H9 (cell line): Measurements from ENCODE around the gene ANKZF1. TPM values are rescaled to one million over a fixed set of nuclear protein-coding genes. Genes with fewer than 3 reads are reported as not detected.

Experiments
- DNase-seq: peaks from one replicate; pipeline ENCODE4 v3.0.0-alpha.2; 2017
- H2AFZ ChIP-seq: one replicate; pipeline ENCODE4 v1.6.1; 2013; ENCODE audit warnings: mild to moderate bottlenecking, low read length, control low read depth, moderate library complexity
- H2AK5ac ChIP-seq: 2 replicates; pipeline ENCODE4 v1.6.1; 2013; ENCODE audit warnings: low read length, control low read depth, mixed read lengths; ENCODE audit not compliant: insufficient read length
- H2BK120ac ChIP-seq: one replicate; pipeline ENCODE4 v1.6.1; 2013; ENCODE audit warnings: low read depth, mild to moderate bottlenecking, low read length, control low read depth, inconsistent platforms; ENCODE audit not compliant: poor library complexity, severe bottlenecking
- H2BK12ac ChIP-seq: 2 replicates; pipeline ENCODE4 v1.6.1; 2013; ENCODE audit warnings: low read length, control low read depth, mixed read lengths, low read depth; ENCODE audit not compliant: insufficient read length
- H2BK15ac ChIP-seq: 2 replicates; pipeline ENCODE4 v1.6.1; 2013; ENCODE audit warnings: low read depth, low read length, control low read depth
- H2BK20ac ChIP-seq: one replicate; pipeline ENCODE4 v1.6.1; 2013; ENCODE audit warnings: low read depth, mild to moderate bottlenecking, low read length, control low read depth, inconsistent platforms; ENCODE audit not compliant: poor library complexity, severe bottlenecking
- H2BK5ac ChIP-seq: 2 replicates; pipeline ENCODE4 v1.6.1; 2013; ENCODE audit warnings: low read length, control low read depth, mixed read lengths; ENCODE audit not compliant: insufficient read length
- H3K14ac ChIP-seq: 2 replicates; pipeline ENCODE4 v1.6.1; 2013; ENCODE audit warnings: low read length, control low read depth; ENCODE audit not compliant: insufficient read depth
- H3K18ac ChIP-seq: 2 replicates; pipeline ENCODE4 v1.6.1; 2013; ENCODE audit warnings: low read depth, mild to moderate bottlenecking, mixed read lengths, low read length, control low read depth; ENCODE audit not compliant: insufficient read length
- H3K23ac ChIP-seq: 2 replicates; pipeline ENCODE4 v1.6.1; 2013; ENCODE audit warnings: low read length, control low read depth, mixed read lengths, low read depth; ENCODE audit not compliant: insufficient read length
- H3K23me2 ChIP-seq: 2 replicates; pipeline ENCODE4 v1.6.1; 2013; ENCODE audit warnings: low read depth, mild to moderate bottlenecking, mixed read lengths, low read length, control low read depth; ENCODE audit not compliant: insufficient read length, poor library complexity, severe bottlenecking
- H3K27ac ChIP-seq: 2 replicates; pipeline ENCODE4 v1.5.1; 2013; ENCODE audit warnings: low read length, control low read depth, mixed read lengths, low read depth; ENCODE audit not compliant: insufficient read length
- H3K27me3 ChIP-seq: 2 replicates; pipeline ENCODE4 v1.6.1; 2013; ENCODE audit warnings: low read length, control low read depth, inconsistent platforms; ENCODE audit not compliant: insufficient read depth
- H3K4ac ChIP-seq: 2 replicates; pipeline ENCODE4 v1.6.1; 2013; ENCODE audit warnings: low read depth, mild to moderate bottlenecking, control low read depth, inconsistent platforms, low read length, moderate library complexity
- H3K4me1 ChIP-seq: 2 replicates; pipeline ENCODE4 v1.6.1; 2013; ENCODE audit warnings: low read length, control low read depth, inconsistent platforms; ENCODE audit not compliant: insufficient read depth
- H3K4me2 ChIP-seq: 2 replicates; pipeline ENCODE4 v1.6.1; 2013; ENCODE audit warnings: low read length, control low read depth, mixed read lengths; ENCODE audit not compliant: insufficient read length, insufficient read depth
- H3K56ac ChIP-seq: 2 replicates; pipeline ENCODE4 v1.6.1; 2013; ENCODE audit warnings: low read depth, mild to moderate bottlenecking, mixed read lengths, low read length, control low read depth; ENCODE audit not compliant: insufficient read length
- H3K79me1 ChIP-seq: 2 replicates; pipeline ENCODE4 v1.6.1; 2013; ENCODE audit warnings: low read depth, mild to moderate bottlenecking, moderate library complexity, low read length, control low read depth, inconsistent platforms; ENCODE audit not compliant: insufficient read depth, poor library complexity, severe bottlenecking
- H3K79me2 ChIP-seq: 2 replicates; pipeline ENCODE4 v1.6.1; 2013; ENCODE audit warnings: low read length, control low read depth, inconsistent platforms; ENCODE audit not compliant: insufficient read depth
- H3K9ac ChIP-seq: 2 replicates; pipeline ENCODE4 v1.6.1; 2013; ENCODE audit warnings: low read length, control low read depth, mixed read lengths; ENCODE audit not compliant: insufficient read length; ENCODE audit errors: extremely low read depth
- H3K9me3 ChIP-seq: one replicate; pipeline ENCODE4 v1.6.1; 2013; ENCODE audit warnings: low read depth, low read length, inconsistent platforms; ENCODE audit not compliant: control insufficient read depth
- H3T11ph ChIP-seq: one replicate; pipeline ENCODE4 v1.6.1; 2013; ENCODE audit warnings: mild to moderate bottlenecking, low read length, control low read depth, inconsistent platforms
- H4K20me1 ChIP-seq: one replicate; pipeline ENCODE4 v1.6.1; 2013; ENCODE audit not compliant: control insufficient read depth, insufficient read length, insufficient read depth
- H4K5ac ChIP-seq: 2 replicates; pipeline ENCODE4 v1.6.1; 2013; ENCODE audit warnings: low read depth, mild to moderate bottlenecking, mixed read lengths, low read length, control low read depth; ENCODE audit not compliant: insufficient read length
- H4K8ac ChIP-seq: replicated peaks from 2 replicates; pipeline ENCODE4 v1.6.1; 2013; ENCODE audit warnings: low read length, control low read depth, mixed read lengths, low read depth; ENCODE audit not compliant: insufficient read length
- H4K91ac ChIP-seq: 2 replicates; pipeline ENCODE4 v1.6.1; 2013; ENCODE audit warnings: low read depth, mild to moderate bottlenecking, moderate library complexity, mixed read lengths, low read length, control low read depth; ENCODE audit not compliant: insufficient read length
- H3K27ac Mint-ChIP-seq, 3 experiments: 2 replicates in 2 of 3; 3 replicates in 1 of 3; pipeline ENCODE4 v1.8.0; 2020 to 2021; ENCODE audit warnings: mixed read lengths in 3 of 3, mild to moderate bottlenecking in 1 of 3, moderate library complexity in 1 of 3
- H3K27me3 Mint-ChIP-seq: 2 replicates; pipeline ENCODE4 v1.8.0; 2021; ENCODE audit warnings: low read depth, mild to moderate bottlenecking, moderate library complexity, mixed read lengths
- H3K36me3 Mint-ChIP-seq, 3 experiments: 2 replicates in 2 of 3; 3 replicates in 1 of 3; pipeline ENCODE4 v1.8.0; 2020 to 2021; ENCODE audit warnings: low read depth in 3 of 3, mixed read lengths in 3 of 3; ENCODE audit not compliant: insufficient read depth in 1 of 3
- H3K4me1 Mint-ChIP-seq, 2 experiments: 2 replicates each; pipeline ENCODE4 v1.8.0; 2020; ENCODE audit warnings: mixed read lengths in 2 of 2
- H3K4me3 Mint-ChIP-seq, 2 experiments: 2 replicates in 1 of 2; 3 replicates in 1 of 2; pipeline ENCODE4 v1.8.0; 2020 to 2021; ENCODE audit warnings: mild to moderate bottlenecking in 2 of 2, mixed read lengths in 2 of 2, moderate library complexity in 1 of 2
- H3K9me3 Mint-ChIP-seq, 2 experiments: 2 replicates in 1 of 2; 3 replicates in 1 of 2; pipeline ENCODE4 v1.8.0; 2020; ENCODE audit warnings: mild to moderate bottlenecking in 2 of 2, mixed read lengths in 2 of 2, moderate library complexity in 1 of 2
- CTCF ChIP-seq: fragments of 200-600 bp; sonication (generic); conservative IDR thresholded peaks from 3 replicates; pipeline ENCODE4 v1.8.0; 2021; ENCODE audit warnings: antibody characterized with exemption, mild to moderate bottlenecking
- WGBS: extraction: QIAGEN DNeasy Blood & Tissue Kit; methylation state at CpG from one replicate; pipeline ENCODE4 v1.1.7; 2013; ENCODE audit warnings: missing lambda C conversion rate, low lambda C conversion rate, mixed read lengths; ENCODE audit not compliant: insufficient read length; ENCODE audit errors: extremely low coverage; 5-methylcytosine and 5-hydroxymethylcytosine counted together
- total RNA-seq: library from RNA; stranded (reverse); gene quantifications from 2 replicates; pipeline ENCODE4 v1.2.1, GENCODE V29; 2021

Gene ANKZF1
- total RNA-seq, 1 experiment from 2014 or later = 55.4 TPM

DNA sequence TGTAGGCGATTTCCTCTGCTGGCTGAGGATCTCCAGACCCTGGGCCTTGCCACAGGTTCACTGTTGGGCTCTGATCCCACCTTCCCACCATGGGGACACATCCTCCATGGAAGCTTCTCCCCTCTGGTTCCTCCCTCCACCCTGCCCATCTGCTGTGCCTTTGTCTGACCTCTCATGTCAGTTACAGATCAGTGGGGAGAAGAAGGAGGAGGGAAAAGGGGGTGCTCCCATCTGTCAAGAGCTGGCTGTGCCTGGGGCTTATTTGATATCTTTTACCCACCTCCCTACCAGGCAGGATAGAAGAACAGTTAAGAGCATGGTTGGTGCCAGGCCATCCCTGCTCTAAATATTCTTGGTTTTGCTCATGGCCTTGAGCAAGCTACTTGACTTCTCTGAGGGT lies 37.3 kb downstream of the ANKZF1 start:
- H3K9ac ChIP-seq = no peak overlapping the region
- H2BK120ac ChIP-seq = no peak overlapping the region
- Mint-ChIP-seq H3K4me1 (peaks cover 2 to 5% of the 10 kb centered on the region in 2 experiments; a peak in 2 of 4 replicates), H3K4me3 (no peak overlapping the region), H3K36me3 (no peaks in the 10 kb centered on the region), H3K9me3 (no peaks in the 10 kb centered on the region), H3K27me3 (peaks cover 48% of the 10 kb centered on the region), H3K27ac (no peak overlapping the region)
- H3K9me3 ChIP-seq = no peaks in the 10 kb centered on the region
- no peaks in the 10 kb centered on the region for H3K23me2 ChIP-seq
- no peak overlapping the region for H3K27ac ChIP-seq
- no peak overlapping the region for H2AFZ ChIP-seq
- H2BK5ac ChIP-seq = no peak overlapping the region
- no peak overlapping the region for H2AK5ac ChIP-seq
- H2BK20ac ChIP-seq = no peak overlapping the region
- no peak overlapping the region for H3K23ac ChIP-seq
- TF ChIP-seq CTCF = no peak
- H2BK12ac ChIP-seq = no peak overlapping the region
- DNase-seq = no peak
- H3T11ph ChIP-seq = no peak overlapping the region
- H3K79me2 ChIP-seq = no peaks in the 10 kb centered on the region
- H3K4me1 ChIP-seq = no peaks in the 10 kb centered on the region
- H3K14ac ChIP-seq = no peak overlapping the region
- no peaks in the 10 kb centered on the region for H4K20me1 ChIP-seq
- no peak overlapping the region for H3K4ac ChIP-seq
- H3K79me1 ChIP-seq = no peaks in the 10 kb centered on the region
- H4K5ac ChIP-seq = no peak overlapping the region
- no peak overlapping the region for H4K8ac ChIP-seq
- no peak overlapping the region for H3K18ac ChIP-seq
- no peak overlapping the region for H4K91ac ChIP-seq
- WGBS = no CpG with 5 or more reads among the region's 1 CpG
- no peak overlapping the region for H3K56ac ChIP-seq
- H2BK15ac ChIP-seq = no peak overlapping the region
- H3K27me3 ChIP-seq = no peaks in the 10 kb centered on the region
- H3K4me2 ChIP-seq = no peak overlapping the region
